K562 (cell line): ENCODE results near the gene S100A3. TPM values are rescaled to one million over a fixed set of nuclear protein-coding genes. Genes with fewer than 3 reads are reported as not detected.

ENCODE experiments used
- DACH1 ChIP-seq: fragments of 450-650 bp; IDR thresholded peaks from 2 replicates; pipeline ENCODE4 v1.6.1; 2018; ENCODE audit not compliant: partially characterized antibody
- E2F6 ChIP-seq, 2 experiments: IDR thresholded peaks; 2 replicates each; pipeline ENCODE4 v1.6.1; 2011; ENCODE audit warnings: borderline replicate concordance in 1 of 2, control low read depth in 1 of 2, low read depth in 1 of 2, low read length in 1 of 2, mild to moderate bottlenecking in 1 of 2, mixed read lengths in 1 of 2, moderate library complexity in 1 of 2; ENCODE audit not compliant: insufficient read depth in 1 of 2, insufficient read length in 1 of 2, poor library complexity in 1 of 2, severe bottlenecking in 1 of 2; ENCODE audit errors: extremely low read depth in 1 of 2
- EGR1 ChIP-seq: fragments of 450-650 bp; conservative IDR thresholded peaks from 2 replicates; pipeline ENCODE4 v1.6.1; 2017; ENCODE audit warnings: mild to moderate bottlenecking
- EP400 ChIP-seq: fragments of 450-650 bp; IDR thresholded peaks from 2 replicates; pipeline ENCODE4 v1.6.1; 2017; ENCODE audit warnings: antibody characterized with exemption, mild to moderate bottlenecking, moderate library complexity
- FOS ChIP-seq: IDR thresholded peaks from 3 replicates; pipeline ENCODE4 v1.6.1; 2011; ENCODE audit not compliant: insufficient read length; ENCODE audit errors: extremely low read depth
- MEIS2 ChIP-seq: fragments of 450-650 bp; IDR thresholded peaks from 2 replicates; pipeline ENCODE4 v1.6.1; 2014; ENCODE audit warnings: mild to moderate bottlenecking; ENCODE audit not compliant: partially characterized antibody
- POU5F1 ChIP-seq: fragments of 150-350 bp; IDR thresholded peaks from 2 replicates; pipeline ENCODE4 v1.6.1; 2014; ENCODE audit warnings: borderline replicate concordance, low read length, low read depth, mild to moderate bottlenecking; ENCODE audit not compliant: partially characterized antibody
- SNRNP70 ChIP-seq: fragments of 200-400 bp; formaldehyde crosslinking; optimal IDR thresholded peaks from 2 replicates; pipeline ENCODE3; 2017; ENCODE audit warnings: low read depth, low read length
- ZKSCAN3 ChIP-seq: fragments of 250-450 bp; sonication (Bioruptor Pico); IDR thresholded peaks from 2 replicates; pipeline ENCODE4 v1.4.0; 2020
- ZNF584 ChIP-seq: fragments of 200-800 bp; sonication (Bioruptor generic); IDR thresholded peaks from 2 replicates; pipeline ENCODE4 v1.6.1; 2016; ENCODE audit warnings: low read depth, mild to moderate bottlenecking, missing genetic modification characterization, missing compliant biosample characterization
- ZZZ3 ChIP-seq: fragments of 450-650 bp; IDR thresholded peaks from 2 replicates; pipeline ENCODE4 v1.6.1; 2016; ENCODE audit warnings: antibody characterized with exemption, mild to moderate bottlenecking, moderate library complexity
- polyA plus RNA-seq, 8 experiments: library from polyadenylated mRNA; depleted of rRNA in 4 of 8; stranded (reverse) in 5 of 8; unstranded in 3 of 8; fragments of >200 nt; fragmentation: Nextera tagmentation in 2 of 8; fragmentation: Illumina TruSeq in 1 of 8; extraction: Ambion mirVana in 2 of 8; extraction: Trizol in 1 of 8; gene quantifications; 2 replicates each; pipeline versions ENCODE4 v1.2.1 to v1.2.3, GENCODE V29; 2011 to 2014; ENCODE audit warnings: inconsistent platforms in 1 of 8, missing spikeins in 1 of 8
- total RNA-seq, 7 experiments: library from RNA; depleted of rRNA in 6 of 7; stranded (reverse); fragments of >200 nt in 6 of 7; fragmentation: Illumina TruSeq in 2 of 7; extraction: Trizol in 2 of 7; gene quantifications; 2 replicates each; pipeline versions ENCODE4 v1.2.1 to v1.2.3, GENCODE V29; 2011 to 2021; ENCODE audit warnings: low replicate concordance in 1 of 7
- TF ChIP-seq, protein P1 (sequence below), 2 experiments: fragments of 450-650 bp; formaldehyde crosslinking in 1 of 2; IDR thresholded peaks; 2 replicates each; pipeline versions ENCODE4 v1.4.0 to v1.6.1; 2014 to 2020; ENCODE audit warnings: mild to moderate bottlenecking in 2 of 2, borderline replicate concordance in 1 of 2, low read depth in 1 of 2
- TF ChIP-seq, protein P2 (sequence below), 2 experiments: fragments of 450-650 bp; IDR thresholded peaks; 2 replicates each; pipeline ENCODE4 v1.6.1; 2016
- TF ChIP-seq, protein P3 (sequence below): fragments of 450-650 bp; IDR thresholded peaks from 2 replicates; pipeline ENCODE4 v1.6.1; 2014; ENCODE audit warnings: low read depth, mild to moderate bottlenecking, moderate library complexity, borderline replicate concordance

Gene S100A3
- total and polyA plus RNA-seq, 9 of the 15 experiments (the other 6 are each of a cell fraction or from before 2014, with no cell fraction given), result 0.08 to 1.7 (median 0.18) TPM; not detected in 4

- TF ChIP-seq E2F6 (IDR thresholded peaks at IDR 0.05; ENCODE audit: borderline replicate concordance in 1 of 2, extremely low read depth in 1 of 2, insufficient read depth in 1 of 2, insufficient read length in 1 of 2, low read depth in 1 of 2, low read length in 1 of 2, poor library complexity in 1 of 2, severe bottlenecking in 1 of 2) (no peak), MEIS2 (no peak), EGR1 (no peak), ZZZ3 (no peak), DACH1 (no peak), SNRNP70 (no peak), ZKSCAN3 (CRISPR knock-in tag) (no peak), ZNF584 (CRISPR knock-in tag) (no peak), POU5F1 (no peak), EP400 (peak; percentile 18; the same call in 1 of the 2 replicates), FOS (no peak)
- TF ChIP-seq, protein P1, sequence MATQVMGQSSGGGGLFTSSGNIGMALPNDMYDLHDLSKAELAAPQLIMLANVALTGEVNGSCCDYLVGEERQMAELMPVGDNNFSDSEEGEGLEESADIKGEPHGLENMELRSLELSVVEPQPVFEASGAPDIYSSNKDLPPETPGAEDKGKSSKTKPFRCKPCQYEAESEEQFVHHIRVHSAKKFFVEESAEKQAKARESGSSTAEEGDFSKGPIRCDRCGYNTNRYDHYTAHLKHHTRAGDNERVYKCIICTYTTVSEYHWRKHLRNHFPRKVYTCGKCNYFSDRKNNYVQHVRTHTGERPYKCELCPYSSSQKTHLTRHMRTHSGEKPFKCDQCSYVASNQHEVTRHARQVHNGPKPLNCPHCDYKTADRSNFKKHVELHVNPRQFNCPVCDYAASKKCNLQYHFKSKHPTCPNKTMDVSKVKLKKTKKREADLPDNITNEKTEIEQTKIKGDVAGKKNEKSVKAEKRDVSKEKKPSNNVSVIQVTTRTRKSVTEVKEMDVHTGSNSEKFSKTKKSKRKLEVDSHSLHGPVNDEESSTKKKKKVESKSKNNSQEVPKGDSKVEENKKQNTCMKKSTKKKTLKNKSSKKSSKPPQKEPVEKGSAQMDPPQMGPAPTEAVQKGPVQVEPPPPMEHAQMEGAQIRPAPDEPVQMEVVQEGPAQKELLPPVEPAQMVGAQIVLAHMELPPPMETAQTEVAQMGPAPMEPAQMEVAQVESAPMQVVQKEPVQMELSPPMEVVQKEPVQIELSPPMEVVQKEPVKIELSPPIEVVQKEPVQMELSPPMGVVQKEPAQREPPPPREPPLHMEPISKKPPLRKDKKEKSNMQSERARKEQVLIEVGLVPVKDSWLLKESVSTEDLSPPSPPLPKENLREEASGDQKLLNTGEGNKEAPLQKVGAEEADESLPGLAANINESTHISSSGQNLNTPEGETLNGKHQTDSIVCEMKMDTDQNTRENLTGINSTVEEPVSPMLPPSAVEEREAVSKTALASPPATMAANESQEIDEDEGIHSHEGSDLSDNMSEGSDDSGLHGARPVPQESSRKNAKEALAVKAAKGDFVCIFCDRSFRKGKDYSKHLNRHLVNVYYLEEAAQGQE (IDR thresholded peaks at IDR 0.05; ENCODE audit: borderline replicate concordance), result peak; percentile 66
- TF ChIP-seq, protein P1 (CRISPR knock-in tag; IDR thresholded peaks at IDR 0.05; ENCODE audit: low read depth), result no peak
- TF ChIP-seq, protein P2, sequence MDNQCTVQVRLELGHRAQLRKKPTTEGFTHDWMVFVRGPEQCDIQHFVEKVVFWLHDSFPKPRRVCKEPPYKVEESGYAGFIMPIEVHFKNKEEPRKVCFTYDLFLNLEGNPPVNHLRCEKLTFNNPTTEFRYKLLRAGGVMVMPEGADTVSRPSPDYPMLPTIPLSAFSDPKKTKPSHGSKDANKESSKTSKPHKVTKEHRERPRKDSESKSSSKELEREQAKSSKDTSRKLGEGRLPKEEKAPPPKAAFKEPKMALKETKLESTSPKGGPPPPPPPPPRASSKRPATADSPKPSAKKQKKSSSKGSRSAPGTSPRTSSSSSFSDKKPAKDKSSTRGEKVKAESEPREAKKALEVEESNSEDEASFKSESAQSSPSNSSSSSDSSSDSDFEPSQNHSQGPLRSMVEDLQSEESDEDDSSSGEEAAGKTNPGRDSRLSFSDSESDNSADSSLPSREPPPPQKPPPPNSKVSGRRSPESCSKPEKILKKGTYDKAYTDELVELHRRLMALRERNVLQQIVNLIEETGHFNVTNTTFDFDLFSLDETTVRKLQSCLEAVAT (IDR thresholded peaks at IDR 0.05), result no peak
- TF ChIP-seq, protein P3, sequence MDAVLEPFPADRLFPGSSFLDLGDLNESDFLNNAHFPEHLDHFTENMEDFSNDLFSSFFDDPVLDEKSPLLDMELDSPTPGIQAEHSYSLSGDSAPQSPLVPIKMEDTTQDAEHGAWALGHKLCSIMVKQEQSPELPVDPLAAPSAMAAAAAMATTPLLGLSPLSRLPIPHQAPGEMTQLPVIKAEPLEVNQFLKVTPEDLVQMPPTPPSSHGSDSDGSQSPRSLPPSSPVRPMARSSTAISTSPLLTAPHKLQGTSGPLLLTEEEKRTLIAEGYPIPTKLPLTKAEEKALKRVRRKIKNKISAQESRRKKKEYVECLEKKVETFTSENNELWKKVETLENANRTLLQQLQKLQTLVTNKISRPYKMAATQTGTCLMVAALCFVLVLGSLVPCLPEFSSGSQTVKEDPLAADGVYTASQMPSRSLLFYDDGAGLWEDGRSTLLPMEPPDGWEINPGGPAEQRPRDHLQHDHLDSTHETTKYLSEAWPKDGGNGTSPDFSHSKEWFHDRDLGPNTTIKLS, result no peak
Measured at GRCh38 chr1:153509729-153510354, 39.2 kb downstream of the S100A3 start (continued).
